EL (cell line): Measurements from ENCODE around the gene TREX2.

Experiments
- DNase-seq: peaks from one replicate; pipeline ENCODE4 v3.0.0-alpha.2; 2016

Gene TREX2, protein sequence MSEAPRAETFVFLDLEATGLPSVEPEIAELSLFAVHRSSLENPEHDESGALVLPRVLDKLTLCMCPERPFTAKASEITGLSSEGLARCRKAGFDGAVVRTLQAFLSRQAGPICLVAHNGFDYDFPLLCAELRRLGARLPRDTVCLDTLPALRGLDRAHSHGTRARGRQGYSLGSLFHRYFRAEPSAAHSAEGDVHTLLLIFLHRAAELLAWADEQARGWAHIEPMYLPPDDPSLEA

DNA sequence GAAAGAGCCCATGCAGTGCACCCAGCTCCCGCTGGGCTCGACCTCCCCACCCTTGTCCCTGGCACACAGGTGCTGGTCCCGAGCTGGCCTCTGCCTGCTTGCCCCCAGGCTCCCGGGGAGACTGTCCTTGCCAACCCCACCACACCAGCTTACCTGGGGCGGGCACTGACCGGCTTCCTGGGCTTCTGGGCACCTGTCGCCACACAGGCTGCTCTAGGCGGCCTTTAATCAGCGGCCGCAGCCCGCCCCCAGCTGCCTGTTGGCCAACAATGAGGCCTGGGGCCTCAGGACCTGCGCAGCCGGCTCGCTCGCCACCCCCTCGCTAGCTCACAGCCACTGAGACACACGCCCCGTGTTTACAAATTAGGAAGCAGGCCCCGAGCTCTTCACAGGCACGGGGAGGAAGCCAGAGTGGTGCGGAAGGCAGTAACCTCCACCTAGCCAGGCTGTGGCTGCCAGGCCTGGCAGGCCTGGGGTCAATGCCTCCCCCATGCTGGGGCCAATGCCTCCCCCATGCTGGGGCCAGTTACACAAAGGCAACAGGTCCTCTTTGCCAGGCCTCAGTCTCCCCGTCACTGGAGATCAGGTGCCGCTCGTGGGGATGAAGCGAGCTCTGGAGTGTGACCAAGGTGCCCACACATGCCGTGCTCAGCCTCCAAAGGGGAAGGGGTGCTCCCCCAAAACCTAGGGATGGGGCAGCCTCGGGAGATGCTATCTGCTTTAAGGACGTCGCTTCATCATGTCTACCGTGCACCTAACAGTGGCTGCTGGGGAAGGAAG is at the start of gene TREX2:
Gene TREX2 (minus strand): TSS at position 201 of the 780 bp plus-strand sequence. CDS start 626 bp downstream, outside the sequence.
- no peak for DNase-seq

DNA sequence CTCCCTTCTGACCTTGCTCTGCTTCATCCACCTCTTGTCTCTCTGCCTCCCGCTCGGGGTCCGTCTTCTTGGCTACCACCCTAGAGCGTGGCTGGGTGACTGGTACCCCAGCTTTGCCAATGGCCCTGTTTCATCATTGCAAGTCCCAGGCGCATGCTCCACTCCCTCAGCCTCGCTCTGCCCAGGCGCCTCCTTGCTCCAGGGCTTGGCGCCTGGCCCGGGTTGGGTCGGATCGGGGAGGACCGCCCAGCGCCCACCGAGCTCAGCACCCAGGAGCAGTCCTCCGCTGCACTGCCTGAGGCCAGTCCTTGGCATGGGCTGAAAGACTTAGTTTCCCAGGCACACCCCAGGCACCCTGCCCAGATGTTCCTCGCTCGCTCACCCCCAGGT is 49.5 kb upstream of the TREX2 start:
- peak; percentile 68 for DNase-seq

DNA sequence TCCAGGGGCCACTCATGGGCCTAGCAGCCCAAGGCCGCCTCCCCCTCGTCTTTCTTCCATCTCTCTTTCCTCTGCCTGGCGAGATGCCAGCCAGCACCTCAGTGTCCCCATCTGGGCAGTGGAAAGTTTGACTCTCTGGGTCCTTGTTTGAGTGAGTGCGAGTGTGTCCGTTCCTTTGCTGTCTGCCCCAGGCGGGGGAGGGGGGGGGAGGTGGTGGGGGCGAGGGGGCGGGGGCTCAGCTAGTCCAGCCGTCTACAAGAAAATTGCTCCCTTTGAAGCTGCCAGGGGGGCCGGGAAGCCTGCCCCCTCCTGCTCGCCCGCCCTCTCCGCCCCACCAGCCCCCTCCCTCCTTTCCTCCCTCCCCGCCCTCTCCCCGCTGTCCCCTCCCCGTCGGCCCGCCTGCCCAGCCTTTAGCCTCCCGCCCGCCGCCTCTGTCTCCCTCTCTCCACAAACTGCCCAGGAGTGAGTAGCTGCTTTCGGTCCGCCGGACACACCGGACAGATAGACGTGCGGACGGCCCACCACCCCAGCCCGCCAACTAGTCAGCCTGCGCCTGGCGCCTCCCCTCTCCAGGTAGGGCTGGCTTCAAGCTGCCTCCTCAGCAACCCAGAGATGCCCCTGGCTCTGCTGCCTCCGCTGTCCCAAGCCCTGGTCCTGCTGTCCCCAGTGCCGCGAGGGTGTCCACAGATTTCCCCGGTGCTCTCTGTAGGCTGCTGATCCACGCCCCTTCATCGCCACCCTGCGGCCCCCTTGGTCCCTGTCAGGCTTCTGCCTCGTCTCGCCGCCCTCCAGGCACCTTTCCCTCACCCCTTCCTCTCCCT is 48.9 kb upstream of the TREX2 start, which contains the start of gene BGN:
Gene BGN (plus strand): TSS at position 440 of the 821 bp plus-strand sequence. CDS start 9,652 bp downstream, outside the sequence.
- DNase-seq = peak; percentile 65

DNA sequence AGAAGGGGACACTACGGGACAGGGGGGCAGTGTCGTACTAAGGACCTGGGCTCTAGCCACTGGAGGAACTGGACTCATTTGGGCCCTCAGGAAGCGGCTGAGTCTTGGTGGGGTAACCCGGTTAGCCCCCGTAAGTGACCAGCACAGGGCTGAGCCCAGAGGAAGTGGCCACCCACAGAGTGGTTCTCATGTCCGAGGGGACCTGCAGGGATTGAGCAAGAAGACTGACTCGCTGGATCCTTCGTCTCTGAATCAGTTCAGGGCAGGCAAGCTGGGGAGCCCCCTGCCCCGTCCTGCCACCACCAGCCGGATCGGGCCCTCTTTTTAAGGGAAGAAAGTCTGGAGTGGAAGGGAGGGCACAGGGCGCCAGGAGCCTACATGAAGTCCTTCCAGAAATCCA is 48.2 kb upstream of the TREX2 start:
- peak; percentile 34 for DNase-seq

DNA sequence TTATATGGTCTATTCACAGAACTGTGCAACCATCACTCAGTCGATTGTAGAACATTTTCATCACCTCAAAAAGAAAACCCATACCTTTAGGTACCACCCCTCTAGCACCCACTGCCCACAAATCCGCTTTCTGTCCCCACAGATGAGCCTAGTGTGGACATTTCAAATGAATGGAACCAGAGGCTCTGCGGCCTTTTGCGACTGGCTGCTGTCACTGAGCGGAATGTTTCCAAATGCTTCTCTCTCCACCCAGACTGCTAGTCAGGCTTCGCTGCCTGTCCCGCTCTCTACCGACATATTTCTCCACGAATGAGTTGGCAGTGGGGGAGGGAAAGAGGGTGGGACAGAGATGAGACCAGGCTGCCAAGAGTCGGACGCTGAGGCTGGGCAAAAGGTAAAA is 47.2 kb upstream of the TREX2 start:
- no peak for DNase-seq

DNA sequence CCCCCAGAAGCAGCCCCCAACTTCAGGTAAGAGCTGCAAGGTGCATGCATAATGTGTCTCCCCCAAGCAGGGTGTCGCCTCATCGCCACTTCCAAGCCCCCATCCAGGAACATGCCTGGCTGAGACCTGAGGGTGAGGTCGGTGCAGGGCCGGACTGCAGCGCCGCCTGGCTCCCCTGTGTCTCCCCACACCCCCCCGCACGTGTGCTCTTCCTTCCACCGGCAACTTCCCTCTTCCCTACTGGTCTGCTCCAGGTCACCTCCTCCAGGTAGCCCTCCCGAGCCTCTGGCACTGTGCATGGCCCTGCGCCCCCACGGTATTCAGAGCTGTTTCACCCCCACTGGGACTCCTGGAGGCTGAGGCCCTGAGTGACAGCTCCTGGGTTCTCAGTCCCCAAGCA is 46.7 kb upstream of the TREX2 start:
- DNase-seq = no peak

DNA sequence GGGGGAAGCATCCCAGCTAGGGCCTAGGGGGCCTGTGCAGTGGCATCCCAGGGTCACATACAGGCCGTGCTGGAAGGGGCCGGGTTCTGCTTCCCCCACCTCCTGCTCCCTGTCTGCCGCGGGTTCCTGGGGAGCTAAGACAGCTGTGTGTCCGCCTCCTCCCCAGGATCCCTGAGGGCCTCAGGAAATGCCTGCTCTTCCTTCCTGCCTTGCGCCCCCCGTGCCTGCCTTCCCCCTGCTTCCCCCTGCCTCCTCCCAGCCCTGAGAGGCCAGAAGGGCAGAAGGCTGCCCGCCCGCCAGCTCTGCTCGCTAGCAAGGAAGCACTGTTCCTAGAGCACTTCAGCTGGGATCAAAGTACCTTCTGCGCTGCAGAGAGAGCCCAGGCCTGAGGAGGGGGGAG is 46.1 kb upstream of the TREX2 start:
- no peak for DNase-seq

DNA sequence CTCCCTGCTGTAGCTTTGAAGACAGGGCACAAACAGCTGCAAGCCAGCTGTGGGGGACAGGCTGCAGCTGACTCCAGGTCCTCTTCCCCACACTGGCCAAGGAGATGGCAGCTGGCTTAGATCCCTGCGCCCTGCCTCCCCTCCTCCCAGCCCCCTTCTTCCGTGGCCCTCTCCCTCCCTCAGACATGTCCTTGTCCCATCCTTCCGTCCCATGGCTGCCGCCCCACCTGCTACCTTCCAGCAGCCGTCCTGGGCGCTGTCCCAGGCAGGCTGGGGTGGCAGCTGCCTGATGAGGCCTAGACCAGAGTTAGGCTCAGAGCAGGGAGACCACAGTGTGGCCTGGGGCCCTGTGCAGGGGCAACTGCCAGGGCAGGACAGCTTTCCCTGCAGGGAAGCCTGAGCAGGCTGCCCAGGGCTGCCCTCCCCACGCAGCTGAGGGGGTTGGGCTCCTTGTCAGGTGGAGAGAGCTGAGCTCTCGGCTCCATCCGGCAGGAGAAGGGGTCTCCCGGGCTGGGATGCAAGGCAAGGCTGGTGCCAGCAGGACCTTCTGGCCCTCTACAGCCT is 45.6 kb upstream of the TREX2 start:
- no peak for DNase-seq

DNA sequence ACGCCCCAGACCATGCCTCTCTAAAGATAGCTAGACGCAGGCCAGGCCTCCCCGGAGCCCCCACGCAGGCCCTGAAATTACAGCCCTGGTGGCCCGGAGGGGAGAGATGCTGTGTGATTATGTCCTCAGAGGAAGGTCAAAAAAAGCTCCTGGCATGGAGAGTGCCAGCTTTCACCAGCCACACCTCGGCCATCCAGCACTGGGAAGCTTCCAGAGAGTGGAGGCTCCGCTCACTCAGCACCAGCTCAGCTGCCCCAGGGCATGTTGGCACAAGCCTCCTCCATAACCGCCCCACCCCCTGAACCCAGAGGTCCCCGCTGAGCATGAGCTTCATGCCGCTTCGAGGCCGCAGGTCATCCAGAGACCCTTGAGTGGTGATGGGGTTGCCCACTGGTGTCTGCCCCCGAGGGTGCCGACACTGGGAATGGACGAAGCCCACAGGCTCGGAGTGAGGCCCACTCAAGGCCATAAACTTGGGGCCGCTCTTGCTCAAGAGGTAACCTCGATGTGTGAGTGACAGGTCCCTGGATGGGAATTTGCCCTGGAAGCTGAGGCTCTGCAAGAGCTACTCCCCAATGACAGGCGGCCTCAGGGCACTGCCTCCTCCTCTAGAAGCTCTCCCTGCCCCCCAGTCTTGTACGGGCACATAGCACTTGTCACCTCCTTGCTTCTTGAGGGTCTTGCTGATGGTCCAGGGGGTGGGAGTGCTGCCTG is 44.5 kb upstream of the TREX2 start:
- DNase-seq = no peak

DNA sequence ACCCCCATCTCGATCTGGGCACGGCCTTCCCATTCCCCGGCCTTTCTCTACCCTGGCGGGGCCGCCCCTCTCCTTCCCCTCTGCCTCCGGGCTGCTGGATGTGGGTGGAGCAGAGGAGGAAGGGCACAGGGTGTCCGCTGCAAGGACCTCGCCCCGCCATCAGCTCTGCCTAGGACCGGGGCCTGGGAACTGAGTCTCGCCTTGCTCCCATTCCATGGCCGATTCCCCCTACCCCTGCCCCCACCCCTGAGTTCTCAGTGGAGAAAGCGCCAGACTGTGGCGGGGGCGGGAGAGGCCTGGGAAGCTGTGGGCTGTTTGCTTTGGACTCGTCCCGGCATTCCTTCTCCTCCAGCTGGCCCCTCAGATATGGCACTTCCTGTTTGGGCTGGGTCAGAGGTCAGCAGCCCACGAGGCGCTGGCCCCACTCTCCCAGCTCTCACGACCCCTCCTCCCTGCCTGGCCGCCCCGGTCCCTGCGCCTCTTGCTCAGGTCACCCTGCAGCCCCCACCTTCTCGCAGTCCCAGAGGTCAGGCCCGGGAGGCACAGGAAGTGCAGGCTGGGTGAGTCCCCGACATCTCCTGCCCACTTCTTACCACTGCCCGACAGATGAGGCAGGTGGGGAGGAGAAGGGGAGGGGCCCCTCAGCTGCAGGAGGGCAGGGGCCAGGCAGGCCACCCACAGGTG is 42.5 kb upstream of the TREX2 start:
- DNase-seq = peak; percentile 56

DNA sequence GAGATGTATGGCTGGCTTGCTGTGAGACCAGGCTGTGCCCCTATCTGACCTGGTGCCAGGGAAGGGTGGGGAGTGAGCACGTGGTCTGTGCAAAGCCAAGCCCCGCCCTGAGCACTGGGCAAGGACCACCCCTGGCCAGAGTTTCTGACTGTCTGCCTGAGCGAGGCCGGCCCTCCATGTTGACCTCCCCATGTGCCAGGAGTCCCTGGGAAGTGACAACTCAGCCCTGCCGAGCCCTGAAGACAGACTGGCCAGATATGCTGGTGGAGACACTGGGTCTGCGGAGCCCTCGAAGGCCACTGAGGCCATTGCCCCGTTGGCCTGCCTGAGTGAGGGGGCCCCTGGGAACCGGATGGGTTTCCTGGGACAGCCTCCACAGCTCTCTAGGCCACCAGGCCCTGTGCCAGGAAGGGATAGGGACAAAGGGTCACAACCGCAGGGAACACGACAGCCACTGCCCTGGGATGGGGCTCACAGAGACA is 41.8 kb upstream of the TREX2 start:
- DNase-seq = no peak

DNA sequence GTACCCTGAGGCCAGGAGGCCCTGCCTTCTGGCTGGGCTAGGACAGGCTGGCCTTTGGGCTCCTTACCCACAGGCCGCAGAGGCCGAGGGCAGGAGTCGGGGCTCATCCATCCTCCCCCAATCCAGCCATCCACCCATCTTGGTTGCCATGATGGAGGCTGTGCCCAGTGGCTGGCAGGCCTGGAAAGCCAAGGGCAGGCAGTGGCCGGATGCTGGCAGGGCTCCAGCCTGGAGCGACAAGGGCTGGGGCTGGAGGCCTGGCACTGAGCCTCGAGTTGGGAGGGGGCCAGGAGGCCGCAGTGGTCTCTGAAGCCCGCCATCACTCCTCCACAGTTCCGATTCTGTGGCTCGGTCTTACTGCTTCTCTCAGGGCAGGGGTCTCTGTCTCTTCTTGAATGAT is 40.3 kb upstream of the TREX2 start:
- no peak for DNase-seq

DNA sequence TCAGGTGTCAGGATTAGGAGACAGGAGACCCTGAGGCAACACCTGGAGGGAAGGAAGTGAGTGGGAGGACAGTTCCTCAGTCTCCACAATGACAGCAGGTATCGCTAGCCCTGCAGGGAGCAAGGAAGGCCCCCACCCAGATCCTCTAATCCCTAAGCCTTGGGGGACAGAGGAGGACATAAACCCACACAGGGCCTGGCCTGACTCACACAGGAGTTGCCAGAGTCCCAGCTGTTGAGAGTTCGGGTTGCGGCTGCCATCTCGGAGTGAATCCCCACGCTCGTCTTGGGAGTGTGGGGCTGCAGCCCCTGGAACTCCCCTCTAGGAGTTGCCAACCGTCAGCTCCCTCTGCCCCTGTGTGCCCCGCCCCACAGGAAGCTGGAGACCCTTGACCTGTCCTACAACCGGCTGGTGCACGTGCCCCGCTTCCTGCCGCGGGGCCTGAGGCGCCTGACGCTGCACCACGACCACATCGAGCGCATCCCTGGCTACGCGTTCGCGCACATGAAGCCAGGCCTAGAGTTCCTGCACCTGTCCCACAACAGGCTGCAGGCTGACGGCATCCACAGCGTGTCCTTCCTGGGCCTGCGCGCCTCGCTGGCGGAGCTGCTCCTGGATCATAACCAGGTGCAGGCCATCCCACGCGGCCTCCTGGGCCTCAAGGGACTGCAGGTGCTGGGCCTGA is 39.7 kb upstream of the TREX2 start:
- no peak for DNase-seq

DNA sequence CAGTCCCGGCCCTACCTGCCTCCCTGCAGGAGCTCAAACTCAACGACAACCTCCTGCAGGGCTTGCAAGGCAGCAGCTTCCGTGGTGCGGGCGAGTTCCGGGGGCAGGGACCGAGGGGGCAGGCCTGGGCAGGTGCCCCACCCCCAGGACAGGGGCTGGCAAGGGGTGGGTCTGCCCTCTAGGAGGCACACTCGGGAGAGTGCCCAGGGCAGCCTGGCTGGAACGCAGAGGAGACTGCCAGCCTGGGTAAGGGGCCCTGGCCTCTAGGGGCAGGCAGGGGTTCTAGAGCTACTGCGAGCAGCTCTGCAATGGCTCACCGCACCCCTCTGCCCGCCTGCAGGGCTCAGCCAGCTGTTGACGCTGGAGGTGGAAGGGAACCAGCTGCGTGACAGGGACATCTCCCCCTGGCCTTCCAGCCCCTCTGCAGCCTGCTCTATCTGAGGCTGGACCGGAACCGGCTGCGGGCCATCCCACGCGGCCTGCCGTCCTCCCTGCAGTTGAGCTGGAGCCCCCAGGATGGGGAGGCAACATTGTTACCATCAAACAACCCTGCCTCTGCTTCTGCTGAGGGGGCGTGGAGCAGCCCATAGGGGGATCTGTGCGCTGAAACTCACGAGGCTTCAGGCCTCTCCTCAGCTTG is 36.6 kb upstream of the TREX2 start:
- no peak for DNase-seq

DNA sequence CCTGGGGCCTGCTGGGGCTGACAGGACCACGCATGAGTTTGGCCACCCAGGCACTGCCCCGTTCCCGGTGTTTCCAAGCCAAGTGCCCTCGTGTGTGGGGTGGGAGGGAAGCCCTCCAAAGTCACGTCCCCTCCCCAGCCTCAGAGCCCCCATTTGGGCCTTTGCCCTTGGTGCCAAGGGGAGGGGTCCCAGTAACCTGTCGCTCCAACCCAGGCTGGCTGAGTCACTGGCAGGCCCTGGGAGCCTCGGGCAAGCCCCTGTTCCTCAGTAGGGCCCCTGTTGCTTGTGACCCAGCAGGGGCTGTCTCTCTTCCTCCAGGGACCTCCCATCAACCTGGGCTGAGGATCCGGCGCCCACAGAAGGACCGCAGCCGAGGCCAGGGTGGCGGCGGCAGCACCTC is 35.2 kb upstream of the TREX2 start:
- DNase-seq = no peak

DNA sequence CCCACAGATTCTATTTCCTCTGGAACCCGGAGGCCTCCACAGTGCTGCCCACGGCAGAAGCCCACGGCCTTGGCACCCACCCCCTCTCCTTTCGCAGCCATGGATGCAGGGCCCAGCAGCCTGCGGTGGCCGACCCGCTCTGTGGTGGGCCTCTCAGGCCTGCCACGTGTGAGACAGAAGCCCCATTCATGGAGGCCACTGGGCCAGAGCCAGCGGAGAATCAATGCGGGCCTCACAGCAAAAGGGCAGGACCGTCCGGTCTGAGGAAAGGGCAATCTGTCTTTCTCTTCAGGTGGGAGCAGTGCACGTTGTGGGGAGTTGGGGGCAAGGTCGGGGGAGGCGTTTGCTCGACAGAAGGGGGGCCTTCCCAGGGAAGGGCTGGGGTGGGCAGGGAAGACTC is 32.9 kb upstream of the TREX2 start:
- no peak for DNase-seq

DNA sequence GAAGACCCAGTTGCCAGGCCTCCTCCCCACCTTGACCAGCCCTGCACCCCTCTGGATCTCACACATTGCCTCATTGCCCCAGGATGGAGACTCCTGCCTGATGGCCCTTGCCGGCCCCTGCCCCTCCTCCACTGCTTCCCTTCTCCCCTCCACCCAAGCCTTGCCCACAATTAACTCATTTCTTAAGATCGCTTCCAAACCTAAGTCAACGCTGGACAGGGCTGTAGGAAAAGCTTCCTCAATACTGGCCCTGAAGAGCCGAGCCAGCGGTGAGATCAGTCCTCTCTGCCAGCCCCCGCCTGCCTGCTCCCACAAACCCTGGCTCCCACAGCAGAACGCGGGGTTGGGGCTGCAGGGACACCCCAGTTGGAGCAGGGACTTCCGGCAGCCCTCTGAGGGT is 32.0 kb upstream of the TREX2 start:
- DNase-seq = no peak

DNA sequence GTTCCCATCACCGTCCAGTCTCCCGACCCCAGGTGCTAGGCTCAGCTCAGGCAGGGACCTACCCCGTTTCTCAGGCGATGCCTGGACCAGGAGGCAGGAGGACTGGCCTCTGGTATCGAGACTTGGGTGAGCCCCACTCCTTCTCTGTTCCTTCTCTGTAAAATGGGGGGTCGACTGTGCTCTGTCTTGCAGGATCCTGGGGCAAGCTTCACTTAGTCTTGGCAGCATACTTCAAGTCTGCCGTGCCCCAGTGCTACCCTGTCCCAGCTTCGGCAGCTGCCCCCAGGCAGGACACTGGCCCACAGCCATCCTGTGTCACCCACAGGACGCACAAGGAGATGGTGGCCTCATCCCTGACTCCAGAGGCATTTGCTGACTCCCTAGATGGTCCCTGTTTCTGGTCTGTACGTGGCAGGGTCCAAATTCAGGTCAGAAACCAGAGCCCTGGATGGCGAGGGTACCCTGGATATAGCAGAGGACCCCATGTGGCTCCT is 31.6 kb upstream of the TREX2 start:
- DNase-seq = peak; percentile 13

DNA sequence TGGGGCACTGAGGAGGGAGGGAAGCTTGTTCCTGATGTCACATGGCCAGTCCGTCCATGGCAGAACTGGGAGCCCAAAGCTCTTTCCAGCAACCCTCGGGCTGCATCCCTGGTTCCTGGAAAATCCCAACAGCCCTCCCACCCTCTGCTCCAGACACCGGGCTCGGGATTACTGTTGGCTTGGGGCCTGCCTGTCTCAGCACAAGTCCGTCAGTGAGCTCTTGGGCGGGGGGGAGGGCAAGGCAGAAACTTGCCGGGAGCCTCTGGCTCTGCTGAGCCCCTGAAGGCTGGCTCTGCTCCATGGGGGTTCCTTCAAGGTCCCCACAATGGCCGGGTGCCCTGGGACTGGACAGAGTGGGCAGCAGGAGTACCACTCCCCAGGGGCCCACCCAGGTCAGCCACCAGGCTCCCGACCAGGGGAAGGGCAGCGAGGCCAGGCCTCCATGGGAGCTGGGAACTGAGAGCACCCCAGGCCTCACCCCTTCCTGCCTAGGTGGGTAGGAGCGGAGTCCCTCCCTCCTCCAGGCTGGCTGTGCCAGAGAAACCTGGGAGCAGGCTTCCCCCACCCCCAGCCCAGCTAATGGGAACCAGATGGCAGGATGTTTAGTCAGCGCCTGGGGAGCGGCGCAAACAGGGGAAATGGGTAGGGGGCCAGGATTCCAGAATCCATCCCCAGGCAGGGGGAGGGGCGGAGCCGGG is 31.0 kb upstream of the TREX2 start:
- DNase-seq = peak; percentile 68

DNA sequence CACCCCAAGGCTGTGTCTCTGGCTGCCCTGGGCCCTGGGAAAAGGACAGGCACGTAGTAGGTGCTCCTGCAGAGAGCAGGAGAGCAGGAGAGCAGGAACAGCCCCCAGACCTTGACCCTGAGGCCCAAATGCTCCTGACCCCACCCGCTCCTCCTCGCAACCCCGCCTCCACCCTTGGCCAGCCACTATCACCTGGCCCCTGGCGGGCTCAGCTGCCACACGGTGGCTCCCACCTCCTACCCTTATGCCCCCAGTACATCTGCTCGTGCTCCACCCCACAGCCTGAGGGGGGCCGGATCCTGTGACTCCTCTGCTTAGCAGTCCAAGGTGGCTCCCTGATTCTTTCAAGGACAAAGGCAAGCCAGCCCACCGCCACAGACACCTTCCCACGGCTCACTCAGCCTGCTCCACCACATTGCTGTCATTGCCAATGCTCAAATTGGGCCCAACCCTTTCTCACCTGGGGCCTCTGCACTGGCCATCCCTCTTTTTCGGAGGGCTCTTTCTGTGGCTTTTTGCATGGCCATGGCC is 30.0 kb upstream of the TREX2 start:
- DNase-seq = no peak
